ENCODE results near the gene AGXT2. TPM values are rescaled to one million over a fixed set of nuclear protein-coding genes. Genes with fewer than 3 reads are reported as not detected.

The AGXT2 gene
- total and polyA plus RNA-seq, 2 donors (not counting 1 experiment from before 2014, with no cell fraction given), result not detected

GRCh38 chr5:34998058-34998789 lies 49.5 kb downstream of the AGXT2 start:
- H3K4me3 ChIP-seq (replicated peaks in 1 of 4; ENCODE audit: control extremely low read depth in 1 of 4, insufficient read depth in 1 of 4, low read depth in 3 of 4, low read length in 4 of 4), result no peak overlapping the region
- H3K4me2 ChIP-seq (ENCODE audit: extremely low read depth, insufficient read depth, low read length), result no peak overlapping the region
- DNase-seq (ENCODE audit: low read depth in 2 of 2), result peak; percentile 58 to 65
- H3K27ac ChIP-seq (ENCODE audit: insufficient read depth, low read length), result no peak overlapping the region
- no peaks in the 10 kb centered on the region for H3K9me3 ChIP-seq (ENCODE audit: control insufficient read depth, insufficient read depth, low read depth, low read length)
- H4K20me1 ChIP-seq (ENCODE audit: control insufficient read depth, extremely low read depth, insufficient read depth, low read length), result no peaks in the 10 kb centered on the region
- TF ChIP-seq EZH2 (IDR thresholded peaks at IDR 0.05; ENCODE audit: low read length, missing control alignments) (no peak), CTCF (conservative IDR thresholded peaks at IDR 0.05 in 1 of 2, IDR thresholded peaks at IDR 0.05 in 1 of 2; ENCODE audit: low read depth in 1 of 2, low read length in 2 of 2) (no peak)
- no peak overlapping the region for H3K9ac ChIP-seq (ENCODE audit: insufficient read depth, low read length)
- no peaks in the 10 kb centered on the region for H3K36me3 ChIP-seq (ENCODE audit: control insufficient read depth, insufficient read depth, low read length)
- H2AFZ ChIP-seq (ENCODE audit: low read length), result no peak overlapping the region
- peaks cover 13% of the 10 kb centered on the region for H3K27me3 ChIP-seq (ENCODE audit: control insufficient read depth, insufficient read depth, low read length)
- no peaks in the 10 kb centered on the region for H3K4me1 ChIP-seq (ENCODE audit: control insufficient read depth, extremely low read depth, insufficient read depth, low read length)
- no peaks in the 10 kb centered on the region for H3K79me2 ChIP-seq (ENCODE audit: control insufficient read depth, insufficient read depth, low read length)

- Histone ChIP-seq H3K27ac (ENCODE audit: insufficient read depth, low read length) (no peak overlapping the region), H3K27me3 (ENCODE audit: control insufficient read depth, insufficient read depth, low read length) (peaks cover 13% of the 10 kb centered on the region), H3K36me3 (ENCODE audit: control insufficient read depth, insufficient read depth, low read length) (no peaks in the 10 kb centered on the region), H3K79me2 (ENCODE audit: control insufficient read depth, insufficient read depth, low read length) (no peaks in the 10 kb centered on the region), H3K4me2 (ENCODE audit: extremely low read depth, insufficient read depth, low read length) (no peak overlapping the region), H3K4me1 (ENCODE audit: control insufficient read depth, extremely low read depth, insufficient read depth, low read length) (no peaks in the 10 kb centered on the region), H3K9me3 (ENCODE audit: control insufficient read depth, insufficient read depth, low read depth, low read length) (no peaks in the 10 kb centered on the region), H4K20me1 (ENCODE audit: control insufficient read depth, extremely low read depth, insufficient read depth, low read length) (no peaks in the 10 kb centered on the region), H3K4me3 (replicated peaks in 1 of 4; ENCODE audit: control extremely low read depth in 1 of 4, insufficient read depth in 1 of 4, low read depth in 3 of 4, low read length in 4 of 4) (no peak overlapping the region), H3K9ac (ENCODE audit: insufficient read depth, low read length) (no peak overlapping the region), H2AFZ (ENCODE audit: low read length) (no peak overlapping the region)
- no peak for DNase-seq (ENCODE audit: low read depth in 2 of 2)
- TF ChIP-seq CTCF (conservative IDR thresholded peaks at IDR 0.05 in 1 of 2, IDR thresholded peaks at IDR 0.05 in 1 of 2; ENCODE audit: low read depth in 1 of 2, low read length in 2 of 2) (no peak), EZH2 (IDR thresholded peaks at IDR 0.05; ENCODE audit: low read length, missing control alignments) (no peak)
Measured at GRCh38 chr5:34996261-34996660, 51.5 kb downstream of the AGXT2 start.

- TF ChIP-seq CTCF (conservative IDR thresholded peaks at IDR 0.05 in 1 of 2, IDR thresholded peaks at IDR 0.05 in 1 of 2; ENCODE audit: low read depth in 1 of 2, low read length in 2 of 2), result no peak
- no peak for TF ChIP-seq EZH2 (IDR thresholded peaks at IDR 0.05; ENCODE audit: low read length, missing control alignments)
- no peak overlapping the region for H3K4me2 ChIP-seq (ENCODE audit: extremely low read depth, insufficient read depth, low read length)
- no peaks in the 10 kb centered on the region for H4K20me1 ChIP-seq (ENCODE audit: control insufficient read depth, extremely low read depth, insufficient read depth, low read length)
- H3K4me3 ChIP-seq (replicated peaks in 1 of 4; ENCODE audit: control extremely low read depth in 1 of 4, insufficient read depth in 1 of 4, low read depth in 3 of 4, low read length in 4 of 4), result no peak overlapping the region
- H3K79me2 ChIP-seq (ENCODE audit: control insufficient read depth, insufficient read depth, low read length), result no peaks in the 10 kb centered on the region
- H3K36me3 ChIP-seq (ENCODE audit: control insufficient read depth, insufficient read depth, low read length), result no peaks in the 10 kb centered on the region
- peaks cover 11% of the 10 kb centered on the region for H3K27me3 ChIP-seq (ENCODE audit: control insufficient read depth, insufficient read depth, low read length)
- no peak overlapping the region for H3K9ac ChIP-seq (ENCODE audit: insufficient read depth, low read length)
- no peak overlapping the region for H2AFZ ChIP-seq (ENCODE audit: low read length)
- H3K9me3 ChIP-seq (ENCODE audit: control insufficient read depth, insufficient read depth, low read depth, low read length), result no peaks in the 10 kb centered on the region
- no peak overlapping the region for H3K27ac ChIP-seq (ENCODE audit: insufficient read depth, low read length)
- H3K4me1 ChIP-seq (ENCODE audit: control insufficient read depth, extremely low read depth, insufficient read depth, low read length), result no peaks in the 10 kb centered on the region
- DNase-seq (ENCODE audit: low read depth in 2 of 2), result no peak
Measured at GRCh38 chr5:34993951-34994350, 53.8 kb downstream of the AGXT2 start.

All from fibroblast of lung (primary cell).